Measurements from ENCODE around the gene DCP1A.

Gene DCP1A

GRCh38 chr3:53264718-53265117, 82.6 kb downstream of the DCP1A start:
- ChIA-PET CTCF (interaction anchor here (1.0 to 1.1 kb wide), 2 partner anchors 9 to 69 kb away, joined by 3 to 4 read pairs; no protein-coding TSS in a partner anchor), POLR2A (interaction anchor here (0.7 kb wide), 1 partner anchor 23 kb away, joined by 4 read pairs; no protein-coding TSS in a partner anchor)
- TF ChIP-seq, protein P1, sequence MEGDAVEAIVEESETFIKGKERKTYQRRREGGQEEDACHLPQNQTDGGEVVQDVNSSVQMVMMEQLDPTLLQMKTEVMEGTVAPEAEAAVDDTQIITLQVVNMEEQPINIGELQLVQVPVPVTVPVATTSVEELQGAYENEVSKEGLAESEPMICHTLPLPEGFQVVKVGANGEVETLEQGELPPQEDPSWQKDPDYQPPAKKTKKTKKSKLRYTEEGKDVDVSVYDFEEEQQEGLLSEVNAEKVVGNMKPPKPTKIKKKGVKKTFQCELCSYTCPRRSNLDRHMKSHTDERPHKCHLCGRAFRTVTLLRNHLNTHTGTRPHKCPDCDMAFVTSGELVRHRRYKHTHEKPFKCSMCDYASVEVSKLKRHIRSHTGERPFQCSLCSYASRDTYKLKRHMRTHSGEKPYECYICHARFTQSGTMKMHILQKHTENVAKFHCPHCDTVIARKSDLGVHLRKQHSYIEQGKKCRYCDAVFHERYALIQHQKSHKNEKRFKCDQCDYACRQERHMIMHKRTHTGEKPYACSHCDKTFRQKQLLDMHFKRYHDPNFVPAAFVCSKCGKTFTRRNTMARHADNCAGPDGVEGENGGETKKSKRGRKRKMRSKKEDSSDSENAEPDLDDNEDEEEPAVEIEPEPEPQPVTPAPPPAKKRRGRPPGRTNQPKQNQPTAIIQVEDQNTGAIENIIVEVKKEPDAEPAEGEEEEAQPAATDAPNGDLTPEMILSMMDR (IDR thresholded peaks at IDR 0.05; ENCODE audit: control extremely low read depth, extremely low read depth, low read depth, missing control alignments): no peak
- DNase-seq (ENCODE audit: extremely low spot score): no peak

DNA sequence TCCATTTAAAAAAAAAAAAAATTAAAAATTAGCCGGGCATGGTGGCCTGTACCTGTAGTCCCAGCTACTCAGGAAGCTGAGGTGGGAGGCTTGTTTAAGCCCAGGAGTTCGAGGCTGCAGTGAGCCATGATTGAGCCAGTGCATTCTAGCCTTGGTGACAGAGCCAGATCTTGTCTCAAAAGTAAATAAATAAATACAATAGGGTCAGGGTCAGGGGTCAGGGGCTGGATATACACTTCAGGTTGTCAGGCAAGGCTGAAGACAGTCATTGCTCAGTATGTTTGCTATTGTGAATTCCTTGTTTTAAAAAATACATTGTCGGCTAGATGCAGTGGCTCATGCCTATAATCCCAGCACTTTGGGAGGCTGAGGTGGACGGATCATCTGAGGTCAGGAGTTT, 83.4 kb downstream of the DCP1A start:
- no peak for DNase-seq (ENCODE audit: extremely low spot score)
- TF ChIP-seq, protein P1 (IDR thresholded peaks at IDR 0.05; ENCODE audit: control extremely low read depth, extremely low read depth, low read depth, missing control alignments): no peak
- ChIA-PET POLR2A (no interaction called here), CTCF (interaction anchor here (1.1 kb wide), 1 partner anchor 10 kb away, joined by 3 read pairs; no protein-coding TSS in a partner anchor)

DNA sequence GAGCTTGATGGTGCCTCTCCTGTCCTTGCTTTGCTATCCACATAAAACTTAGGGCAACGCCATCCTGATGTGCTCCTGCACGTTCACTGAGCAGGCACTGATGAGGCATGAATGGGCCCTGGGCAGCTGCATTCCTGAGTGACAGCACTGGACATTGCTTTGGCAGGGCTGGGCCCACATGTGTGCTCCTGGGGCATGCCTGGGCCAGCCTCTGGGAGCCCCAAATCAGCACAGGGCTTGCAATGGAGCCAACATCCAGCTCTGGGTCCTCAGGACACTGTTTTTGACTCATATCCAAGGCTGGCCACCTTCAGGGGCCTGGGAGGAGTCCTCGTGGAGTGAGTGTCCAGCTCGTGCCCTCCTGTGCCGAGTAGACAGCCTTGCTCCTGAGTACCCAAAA, 85.6 kb downstream of the DCP1A start:
- TF ChIP-seq, protein P1 (IDR thresholded peaks at IDR 0.05; ENCODE audit: control extremely low read depth, extremely low read depth, low read depth, missing control alignments): no peak
- ChIA-PET CTCF (interaction anchor here (1.1 to 2.1 kb wide), 2 partner anchors 9 to 13 kb away, joined by 3 to 6 read pairs; no protein-coding TSS in a partner anchor), POLR2A (no interaction called here)
- DNase-seq (ENCODE audit: extremely low spot score): no peak

- no peak for DNase-seq (ENCODE audit: extremely low spot score)
- CTCF ChIA-PET: interaction anchor here (1.1 to 2.1 kb wide), 2 partner anchors 15 to 41 kb away, joined by 3 to 6 read pairs; no protein-coding TSS in a partner anchor
- POLR2A ChIA-PET: no interaction called here
- TF ChIP-seq, protein P1 (IDR thresholded peaks at IDR 0.05; ENCODE audit: control extremely low read depth, extremely low read depth, low read depth, missing control alignments): no peak
Observed at GRCh38 chr3:53260286-53260785, 87.0 kb downstream of the DCP1A start.

- no peak for DNase-seq (ENCODE audit: extremely low spot score)
- TF ChIP-seq, protein P1 (IDR thresholded peaks at IDR 0.05; ENCODE audit: control extremely low read depth, extremely low read depth, low read depth, missing control alignments): no peak
- CTCF ChIA-PET: interaction anchor here (0.8 to 1.1 kb wide), 2 partner anchors 18 to 40 kb away, joined by 3 read pairs; no protein-coding TSS in a partner anchor
- POLR2A ChIA-PET: no interaction called here
Observed at GRCh38 chr3:53259427-53260259, 87.7 kb downstream of the DCP1A start.

DNA sequence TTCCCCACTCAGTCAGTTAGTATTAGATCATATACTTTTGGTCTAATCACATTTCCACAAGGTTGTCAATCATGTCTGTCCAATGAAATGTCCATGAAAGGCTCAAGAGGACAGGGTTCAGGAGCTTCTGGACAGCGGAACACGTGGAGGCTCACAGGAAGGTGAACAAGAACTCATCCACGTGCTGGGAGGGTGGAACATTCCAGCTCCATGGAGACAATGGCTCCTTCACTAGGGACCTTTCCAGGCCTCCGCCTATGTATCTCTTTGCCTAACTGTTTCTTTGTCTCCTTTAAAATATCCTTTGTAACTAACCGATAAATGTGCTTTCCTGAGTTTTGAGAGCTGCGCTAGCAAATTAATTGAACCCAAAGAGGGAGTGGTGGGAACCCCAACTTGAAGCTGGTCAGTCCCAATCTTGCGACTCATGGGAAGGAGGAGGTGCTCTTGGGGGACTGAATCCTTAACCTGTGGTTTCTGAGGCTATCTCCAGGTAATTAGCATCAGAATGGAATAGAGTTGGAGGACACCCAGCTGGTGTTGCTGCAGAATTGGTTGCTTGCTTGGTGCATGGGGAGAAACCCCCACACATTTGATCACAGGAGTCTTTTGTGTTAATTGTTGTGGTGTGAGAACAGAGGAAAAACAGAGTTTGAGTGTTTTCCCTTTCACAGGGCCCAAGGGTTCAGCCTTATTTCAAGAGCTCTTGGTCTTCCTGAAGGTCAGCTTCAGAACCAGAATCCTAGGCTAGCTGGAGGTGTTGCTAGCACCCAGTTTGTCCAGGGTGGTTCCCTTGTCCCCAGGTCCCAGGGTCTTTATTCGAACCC, 88.5 kb downstream of the DCP1A start:
- TF ChIP-seq, protein P1 (IDR thresholded peaks at IDR 0.05; ENCODE audit: control extremely low read depth, extremely low read depth, low read depth, missing control alignments): no peak
- DNase-seq (ENCODE audit: extremely low spot score): no peak

More for the DNA sequence above, 88.5 kb downstream of the DCP1A start:
- ChIA-PET POLR2A (no interaction called here), CTCF (interaction anchor here (0.8 kb wide), 1 partner anchor 17 kb away, joined by 3 read pairs; no protein-coding TSS in a partner anchor)
